ENCODE results near the gene AAMP.
"Not testable (repeated sequence)": the region's sequence is repeated elsewhere in the genome, so short reads cannot be mapped to it uniquely, and the experiment has no call there.

AAMP gene

GRCh38 chr2:218275371-218276072 is 5.6 kb upstream of the AAMP start:
- no peak for DNase-seq (ENCODE audit: low read depth in 2 of 2)

- DNase-seq (ENCODE audit: low read depth in 2 of 2), result no peak
Observed at GRCh38 chr2:218274586-218274985, 4.6 kb upstream of the AAMP start.

- DNase-seq (ENCODE audit: low read depth in 2 of 2), result no peak
Observed at GRCh38 chr2:218273908-218274249, 3.9 kb upstream of the AAMP start.

DNA sequence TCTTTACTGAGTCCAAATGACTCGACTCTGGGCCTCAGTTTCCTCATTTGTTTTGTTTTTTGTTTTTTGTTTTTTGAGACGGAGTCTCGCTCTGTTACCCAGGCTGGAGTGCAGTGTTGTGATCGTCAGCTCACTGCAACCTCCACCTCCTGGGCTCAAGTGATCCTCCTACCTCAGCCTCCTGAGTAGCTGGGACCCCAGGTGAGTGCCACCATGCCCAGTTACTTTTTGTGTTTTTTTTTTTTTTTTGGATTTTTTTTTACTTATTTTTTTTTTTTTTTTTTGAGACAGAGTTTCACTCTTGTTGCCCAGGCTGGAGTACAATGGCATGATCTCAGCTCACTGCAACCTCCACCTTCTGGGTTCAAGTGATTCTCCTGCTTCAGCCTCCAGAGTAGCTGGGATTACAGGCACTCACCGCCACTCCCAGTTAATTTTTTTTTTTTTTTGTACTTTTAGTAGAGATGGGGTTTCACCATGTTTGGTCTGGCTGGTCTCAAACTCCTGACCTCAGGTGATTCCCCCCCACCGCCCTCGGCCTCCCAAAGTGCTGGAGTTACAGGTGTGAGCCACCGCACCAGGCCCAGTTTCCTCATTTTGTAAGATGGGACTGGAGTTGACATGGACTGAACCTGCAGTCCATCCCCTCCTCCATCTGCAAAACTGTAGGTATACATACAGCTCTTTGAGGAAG is 3.4 kb upstream of the AAMP start:
- DNase-seq (ENCODE audit: low read depth in 2 of 2), result not testable (repeated sequence)

DNA sequence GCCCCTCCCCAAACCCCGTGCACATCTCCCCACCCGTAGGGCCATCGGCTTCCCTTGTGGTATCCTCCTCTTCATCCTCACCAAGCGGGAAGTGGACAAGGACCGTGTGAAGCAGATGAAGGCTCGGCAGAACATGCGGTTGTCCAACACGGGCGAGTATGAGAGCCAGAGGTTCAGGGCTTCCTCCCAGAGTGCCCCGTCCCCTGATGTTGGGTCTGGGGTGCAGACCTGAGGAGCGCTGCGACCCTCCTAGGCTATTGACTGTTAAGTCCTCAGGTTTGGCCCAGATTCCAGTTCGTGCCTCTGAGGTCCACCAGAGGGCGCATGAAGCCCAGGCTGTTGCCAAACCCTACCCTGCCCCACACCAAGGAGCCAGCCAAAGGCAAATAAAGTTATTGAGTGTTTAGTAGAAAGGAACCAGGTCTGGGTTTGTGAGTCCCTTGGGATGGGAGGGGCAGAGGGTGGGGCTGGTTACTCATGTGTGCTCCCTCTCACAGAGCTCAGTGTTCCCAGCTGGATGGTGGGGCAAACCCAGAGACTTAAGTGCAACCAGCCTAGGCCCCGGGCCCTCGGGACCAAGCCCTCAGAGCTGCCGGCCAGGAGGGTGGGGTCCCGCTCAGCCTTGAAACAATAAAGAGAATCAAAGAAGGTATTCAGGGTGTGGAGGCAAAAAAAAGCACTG is 2.7 kb upstream of the AAMP start:
- DNase-seq (ENCODE audit: low read depth in 2 of 2), result peak; percentile 57 to 66

- DNase-seq (ENCODE audit: low read depth in 2 of 2), result no peak
Observed at GRCh38 chr2:218271865-218272530, 2.1 kb upstream of the AAMP start.

GRCh38 chr2:218271487-218271797 is 1.5 kb upstream of the AAMP start:
- no peak for DNase-seq (ENCODE audit: low read depth in 2 of 2)

- DNase-seq (ENCODE audit: low read depth in 2 of 2), result no peak
Observed at GRCh38 chr2:218270721-218271486, 967 bp upstream of the AAMP start.

- no peak for DNase-seq (ENCODE audit: low read depth in 2 of 2)
Observed at GRCh38 chr2:218267259-218267658, 2.7 kb downstream of the AAMP start.

DNA sequence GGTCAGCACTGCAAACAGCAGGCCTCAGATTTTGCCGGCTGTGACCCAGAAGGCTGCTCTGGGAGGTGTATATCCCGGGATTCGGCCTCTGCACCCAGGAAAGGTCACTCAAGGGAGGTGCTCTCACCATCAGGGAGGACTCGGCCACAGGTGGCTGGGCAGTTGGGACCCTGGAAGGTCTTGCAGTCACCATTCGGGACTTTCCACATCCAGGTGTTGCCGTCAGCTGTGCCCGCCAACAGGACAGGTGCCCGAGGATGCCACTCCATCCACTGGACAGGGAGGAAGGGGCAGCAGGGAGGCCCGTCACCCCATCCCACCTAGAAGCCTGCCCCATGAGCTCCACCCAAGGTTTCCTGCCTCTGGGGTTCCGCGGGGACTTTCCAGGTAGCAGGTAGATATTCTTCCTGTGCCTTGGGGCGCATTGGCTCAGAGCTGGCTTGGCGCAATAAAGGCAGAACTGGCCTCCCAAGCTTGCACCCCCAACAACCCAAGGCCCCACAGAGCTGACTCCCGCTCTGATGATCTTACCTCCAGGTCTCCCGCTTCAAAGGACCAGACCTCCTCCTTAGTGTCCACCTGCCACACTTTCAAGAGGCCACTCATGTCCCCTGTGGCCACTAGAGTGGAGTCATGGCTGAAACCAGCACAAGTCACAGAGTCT is 3.5 kb downstream of the AAMP start:
- no peak for DNase-seq (ENCODE audit: low read depth in 2 of 2)

GRCh38 chr2:218265626-218266025 is 4.3 kb downstream of the AAMP start:
- no peak for DNase-seq (ENCODE audit: low read depth in 2 of 2)

DNA sequence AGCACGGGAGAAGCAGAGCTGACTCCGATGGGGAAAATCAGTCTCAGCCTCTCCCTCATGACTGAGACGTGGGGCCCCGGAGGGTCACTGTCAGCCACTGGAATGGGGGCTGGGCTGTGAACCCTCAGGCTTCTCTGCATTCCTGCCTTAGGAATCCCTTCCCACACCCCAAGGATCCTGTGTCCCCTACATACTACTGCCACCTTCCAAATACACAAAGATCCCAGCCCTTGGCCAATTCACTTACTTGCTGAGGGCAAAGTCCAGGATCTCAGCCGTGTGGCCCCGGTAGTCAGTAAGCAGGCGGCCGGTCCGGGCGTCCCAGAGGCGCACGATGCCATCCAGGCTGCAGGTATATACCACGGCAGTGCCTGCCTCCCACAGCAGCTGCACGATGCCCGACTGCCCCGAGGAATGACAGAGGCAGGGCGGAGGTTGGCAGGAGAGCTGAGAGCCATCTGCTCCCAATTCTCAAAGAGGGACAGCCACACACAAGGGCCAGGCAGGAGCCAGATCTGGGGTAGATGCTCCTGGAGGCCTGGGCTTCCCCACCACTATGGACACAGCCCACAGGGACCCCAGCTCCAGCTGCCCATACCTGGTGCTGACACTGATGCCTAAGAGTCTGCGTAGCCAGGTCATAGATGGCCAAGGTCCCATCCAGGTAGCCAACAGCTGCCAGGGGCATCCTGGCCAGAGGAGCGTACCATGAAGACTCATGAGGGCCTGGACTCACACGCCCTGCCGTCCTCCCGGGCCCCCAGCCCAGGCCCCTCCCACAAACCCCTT is 5.0 kb downstream of the AAMP start:
- DNase-seq (ENCODE audit: low read depth in 2 of 2), result no peak

GRCh38 chr2:218263817-218264641 is 5.9 kb downstream of the AAMP start:
- no peak for DNase-seq (ENCODE audit: low read depth in 2 of 2)

DNA sequence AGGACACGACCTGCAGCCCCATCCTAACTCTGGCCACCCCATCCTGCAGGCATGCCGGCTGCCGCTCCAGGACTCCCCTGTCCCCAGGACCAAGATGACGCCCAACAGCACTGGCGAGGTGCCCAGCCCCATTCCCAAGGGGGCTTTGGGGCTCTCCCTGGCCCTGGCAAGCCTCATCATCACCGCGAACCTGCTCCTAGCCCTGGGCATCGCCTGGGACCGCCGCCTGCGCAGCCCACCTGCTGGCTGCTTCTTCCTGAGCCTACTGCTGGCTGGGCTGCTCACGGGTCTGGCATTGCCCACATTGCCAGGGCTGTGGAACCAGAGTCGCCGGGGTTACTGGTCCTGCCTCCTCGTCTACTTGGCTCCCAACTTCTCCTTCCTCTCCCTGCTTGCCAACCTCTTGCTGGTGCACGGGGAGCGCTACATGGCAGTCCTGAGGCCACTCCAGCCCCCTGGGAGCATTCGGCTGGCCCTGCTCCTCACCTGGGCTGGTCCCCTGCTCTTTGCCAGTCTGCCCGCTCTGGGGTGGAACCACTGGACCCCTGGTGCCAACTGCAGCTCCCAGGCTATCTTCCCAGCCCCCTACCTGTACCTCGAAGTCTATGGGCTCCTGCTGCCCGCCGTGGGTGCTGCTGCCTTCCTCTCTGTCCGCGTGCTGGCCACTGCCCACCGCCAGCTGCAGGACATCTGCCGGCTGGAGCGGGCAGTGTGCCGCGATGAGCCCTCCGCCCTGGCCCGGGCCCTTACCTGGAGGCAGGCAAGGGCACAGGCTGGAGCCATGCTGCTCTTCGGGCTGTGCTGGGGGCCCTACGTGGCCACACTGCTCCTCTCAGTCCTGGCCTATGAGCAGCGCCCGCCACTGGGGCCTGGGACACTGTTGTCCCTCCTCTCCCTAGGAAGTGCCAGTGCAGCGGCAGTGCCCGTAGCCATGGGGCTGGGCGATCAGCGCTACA is 7.0 kb downstream of the AAMP start:
- DNase-seq (ENCODE audit: low read depth in 2 of 2), result no peak

- DNase-seq (ENCODE audit: low read depth in 2 of 2), result no peak
Observed at GRCh38 chr2:218262237-218262600, 7.7 kb downstream of the AAMP start.

GRCh38 chr2:218261423-218262236 is 8.3 kb downstream of the AAMP start:
- no peak for DNase-seq (ENCODE audit: low read depth in 2 of 2)

DNA sequence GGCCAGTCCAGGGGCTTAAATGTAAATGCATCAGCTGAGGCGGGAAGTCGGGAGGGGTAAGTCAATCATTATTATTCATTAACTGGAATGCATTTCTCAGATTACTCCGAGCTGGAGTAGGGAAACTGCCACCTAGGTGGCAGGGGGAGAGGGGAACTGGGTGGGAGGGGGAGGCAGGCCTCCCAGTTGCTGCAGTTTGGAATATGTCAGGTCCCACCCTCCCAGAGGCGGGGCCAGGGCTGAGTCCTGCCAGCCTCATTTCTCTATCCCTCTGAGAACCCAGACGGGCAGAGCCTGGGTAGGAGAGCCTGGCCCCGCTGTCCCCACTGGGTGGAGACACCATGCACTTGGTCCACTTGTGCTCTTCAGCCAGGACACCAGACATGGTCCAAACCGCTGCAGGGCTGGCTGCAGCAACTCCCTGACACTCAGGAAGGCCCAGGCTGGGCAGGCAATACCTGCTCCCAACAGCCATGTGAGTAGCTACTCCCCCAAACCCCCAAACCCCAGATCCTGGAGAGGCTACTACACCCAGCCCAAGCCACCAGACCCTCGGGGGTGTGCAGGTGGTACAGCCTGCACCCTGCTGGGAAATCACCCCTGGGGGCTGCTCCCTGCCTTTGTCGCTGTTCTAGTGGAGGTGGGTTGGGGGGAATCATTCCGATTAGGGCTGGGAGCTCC is 9.1 kb downstream of the AAMP start, which contains the start of gene GPBAR1:
Gene GPBAR1 (plus strand): TSS at position 274 of the 681 bp plus-strand sequence. CDS start 1,710 bp downstream, outside the sequence.
- DNase-seq (ENCODE audit: low read depth in 2 of 2), result no peak

Data from activated CD8-positive, alpha-beta memory T cell treated with anti-CD3 and anti-CD28 coated beads for 4 hours (primary cell).